PC-9 (cell line): Measurements from ENCODE around the gene C7orf25. TPM values are rescaled to one million over a fixed set of nuclear protein-coding genes. Genes with fewer than 3 reads are reported as not detected.

ENCODE experiments used
- BruUV-seq: library from RNA; stranded (reverse); fragments of 400-500 nt; replicated peaks from 2 replicates; lab custom pipeline; 2021; lab: Mats Ljungman, UMichigan
- CTCF ChIA-PET: fragments of 300-600 bp; sonication (Branson Sonifier 250); formaldehyde crosslinking; loops from one replicate; lab custom pipeline; 2022; ENCODE audit warnings: antibody characterized with exemption; lab: Charles Lee
- POLR2A ChIA-PET: fragments of 300-600 bp; sonication (Branson Sonifier 250); formaldehyde crosslinking; loops from one replicate; lab custom pipeline; 2022; ENCODE audit warnings: antibody characterized with exemption; ENCODE audit not compliant: unreplicated experiment; lab: Charles Lee
- DNase-seq, 2 experiments: peaks; one replicate each; pipeline versions ENCODE4 v3.0.0 to v3.0.0-alpha.2; 2015 to 2022; ENCODE audit warnings: mixed read lengths in 1 of 2
- H2AFZ ChIP-seq: fragments of 200-600 bp; sonication (generic); 2 replicates; pipeline ENCODE4 v1.8.1; 2017; ENCODE audit warnings: antibody characterized with exemption
- H3F3A ChIP-seq: fragments of 200-600 bp; sonication (generic); 2 replicates; pipeline ENCODE4 v1.8.1; 2017; ENCODE audit warnings: antibody characterized with exemption, mild to moderate bottlenecking, low read depth; ENCODE audit not compliant: insufficient read depth
- H3K27ac ChIP-seq: fragments of 200-600 bp; sonication (generic); 2 replicates; pipeline ENCODE4 v1.6.1; 2016; ENCODE audit warnings: mixed run types
- H3K27me3 ChIP-seq: fragments of 200-600 bp; sonication (generic); 2 replicates; pipeline ENCODE4 v1.6.1; 2016; ENCODE audit warnings: low read depth, mixed run types; ENCODE audit not compliant: insufficient read depth
- H3K36me3 ChIP-seq: fragments of 200-600 bp; sonication (generic); 2 replicates; pipeline ENCODE4 v1.6.1; 2016; ENCODE audit warnings: low read depth, mixed run types
- H3K4me1 ChIP-seq: fragments of 200-600 bp; sonication (generic); replicated peaks from 2 replicates; pipeline ENCODE4 v1.6.1; 2016; ENCODE audit warnings: mixed run types; ENCODE audit not compliant: insufficient read depth
- H3K4me2 ChIP-seq: fragments of 200-600 bp; sonication (generic); 2 replicates; pipeline ENCODE4 v1.6.1; 2017; ENCODE audit warnings: mixed run types
- H3K4me3 ChIP-seq: fragments of 200-600 bp; sonication (generic); 2 replicates; pipeline ENCODE4 v1.6.1; 2016; ENCODE audit warnings: mixed run types
- H3K79me2 ChIP-seq: fragments of 200-600 bp; sonication (generic); 2 replicates; pipeline ENCODE4 v1.6.1; 2017; ENCODE audit warnings: low read depth, mixed run types
- H3K9me2 ChIP-seq: fragments of 200-600 bp; sonication (generic); 2 replicates; pipeline ENCODE4 v1.8.1; 2017; ENCODE audit warnings: mild to moderate bottlenecking; ENCODE audit not compliant: insufficient read depth
- H3K9me3 ChIP-seq: fragments of 200-600 bp; sonication (generic); 2 replicates; pipeline ENCODE4 v1.8.1; 2016; ENCODE audit warnings: low read depth; ENCODE audit not compliant: insufficient read depth
- H4K20me1 ChIP-seq: fragments of 200-600 bp; sonication (generic); 2 replicates; pipeline ENCODE4 v1.8.1; 2017; ENCODE audit not compliant: insufficient read depth
- CTCF ChIP-seq: fragments of 200-600 bp; sonication (generic); conservative IDR thresholded peaks from 2 replicates; pipeline ENCODE4 v1.6.1; 2017; ENCODE audit warnings: mixed run types, antibody characterized with exemption, mild to moderate bottlenecking, moderate library complexity
- EZH2 ChIP-seq: fragments of 200-600 bp; sonication (generic); IDR thresholded peaks from 2 replicates; pipeline ENCODE4 v1.8.0; 2017; ENCODE audit warnings: antibody characterized with exemption, low read depth
- intact Hi-C: fragments of 100-400 bp; cut with micrococcal nuclease; formaldehyde crosslinking; loops from one replicate; pipeline ENCODE4 v1.10.0; 2022; ENCODE audit not compliant: unreplicated experiment
- total RNA-seq: library from RNA; stranded (reverse); gene quantifications from 2 replicates; pipeline ENCODE4 v1.2.3, GENCODE V29; 2021

The C7orf25 gene
- total RNA-seq, 1 experiment from 2014 or later, result 7.3 TPM

- H3K79me2 ChIP-seq, result peaks cover 37% of the 10 kb centered on the region
- intact Hi-C loops, result no loop called here
- H3K4me2 ChIP-seq, result no peak overlapping the region
- H3K27ac ChIP-seq, result no peak overlapping the region
- no peak for TF ChIP-seq EZH2
- TF ChIP-seq CTCF, result no peak
- no peaks in the 10 kb centered on the region for H3K27me3 ChIP-seq
- DNase-seq, result no peak
- H3K4me1 ChIP-seq, result 0 out of 2 replicates have a peak, but pooled peaks cover 7% of the 10 kb centered on the region
- BruUV-seq, result no TSS peak
- CTCF ChIA-PET, result interaction anchor here (0.7 kb wide), 1 partner anchor 8 kb away, joined by 15 read pairs; no protein-coding TSS in a partner anchor
- no peaks in the 10 kb centered on the region for H3K9me2 ChIP-seq
- peaks cover 71% of the 10 kb centered on the region for H3K36me3 ChIP-seq
- H3K4me3 ChIP-seq, result no peak overlapping the region
- H3K9me3 ChIP-seq, result no peaks in the 10 kb centered on the region
- peaks cover 16% of the 10 kb centered on the region; the same call in 1 of the 2 replicates for H3F3A ChIP-seq
- peaks cover 38% of the 10 kb centered on the region for H4K20me1 ChIP-seq
- H2AFZ ChIP-seq, result no peak overlapping the region
- POLR2A ChIA-PET, result interaction anchor here (0.6 to 0.7 kb wide), 4 partner anchors 553 to 1892 kb away, joined by 3 to 13 read pairs (median 5); partner anchors contain the start of gene STK17A
These were observed 12.5 kb upstream of the C7orf25 start for GRCh38 chr7:42924223-42924838.

GRCh38 chr7:42922017-42922753, 10.3 kb upstream of the C7orf25 start:
- no peak for DNase-seq
- Histone ChIP-seq H3K4me2 (no peak overlapping the region), H3K9me3 (no peaks in the 10 kb centered on the region), H3K27ac (no peak overlapping the region), H3K4me3 (no peak overlapping the region), H3K4me1 (no peaks in the 10 kb centered on the region), H2AFZ (no peak overlapping the region), H3F3A (peaks cover 15% of the 10 kb centered on the region; the same call in 1 of the 2 replicates), H3K36me3 (peaks cover 68% of the 10 kb centered on the region), H4K20me1 (peaks cover 24% of the 10 kb centered on the region), H3K79me2 (peaks cover 15% of the 10 kb centered on the region), H3K27me3 (no peaks in the 10 kb centered on the region), H3K9me2 (no peaks in the 10 kb centered on the region)
- TF ChIP-seq EZH2, result no peak
- POLR2A ChIA-PET, result no interaction called here
- intact Hi-C loops, result no loop called here
- BruUV-seq, result no TSS peak
- CTCF ChIA-PET, result no interaction called here

- Histone ChIP-seq H3K9me3 (no peaks in the 10 kb centered on the region), H3K27ac (peak overlapping the region; percentile 53; the same call in 1 of the 2 replicates), H3K36me3 (peaks cover 24% of the 10 kb centered on the region; the same call in 1 of the 2 replicates), H3K27me3 (no peaks in the 10 kb centered on the region), H4K20me1 (no peaks in the 10 kb centered on the region), H3F3A (peaks cover 30% of the 10 kb centered on the region), H3K4me3 (no peak overlapping the region), H3K4me2 (no peak overlapping the region), H2AFZ (no peak overlapping the region), H3K4me1 (peaks cover 18% of the 10 kb centered on the region), H3K9me2 (no peaks in the 10 kb centered on the region), H3K79me2 (peaks cover 10% of the 10 kb centered on the region)
- POLR2A ChIA-PET, result no interaction called here
- TF ChIP-seq CTCF (no peak), EZH2 (no peak)
- CTCF ChIA-PET, result no interaction called here
- intact Hi-C loops, result no loop called here
- BruUV-seq, result no TSS peak
- DNase-seq, result no peak
These were observed 3.5 kb upstream of the C7orf25 start for GRCh38 chr7:42915356-42915755.
